Stomach (tissue), 4 donors: ENCODE data around the gene DOP1B.

Experiments used
- EP300 ChIP-seq: sonication (generic); formaldehyde crosslinking; IDR thresholded peaks from one replicate; pipeline ENCODE4 v1.6.1; 2017; ENCODE audit warnings: antibody characterized with exemption
- POLR2A ChIP-seq, 4 donors: fragments of 450-650 bp; IDR thresholded peaks; one replicate each; pipeline ENCODE4 v1.6.1; 2016; ENCODE audit warnings: antibody characterized with exemption in 4 of 4, control low read depth in 2 of 4, mild to moderate bottlenecking in 1 of 4, moderate library complexity in 1 of 4
- POLR2AphosphoS5 ChIP-seq, 3 donors: sonication (generic); formaldehyde crosslinking; IDR thresholded peaks; one replicate each; pipeline ENCODE4 v1.6.1; 2016; ENCODE audit warnings: antibody characterized with exemption in 3 of 3
- TF ChIP-seq, protein P1 (sequence below), 7 experiments: fragments of 450-650 bp in 4 of 7; fragments of 200-600 bp in 3 of 7; sonication (generic) in 3 of 7; IDR thresholded peaks; one replicate each; pipeline ENCODE4 v1.5.1; 2016 to 2019; ENCODE audit warnings: antibody characterized with exemption in 7 of 7, control low read depth in 2 of 7, mild to moderate bottlenecking in 1 of 7

DNA sequence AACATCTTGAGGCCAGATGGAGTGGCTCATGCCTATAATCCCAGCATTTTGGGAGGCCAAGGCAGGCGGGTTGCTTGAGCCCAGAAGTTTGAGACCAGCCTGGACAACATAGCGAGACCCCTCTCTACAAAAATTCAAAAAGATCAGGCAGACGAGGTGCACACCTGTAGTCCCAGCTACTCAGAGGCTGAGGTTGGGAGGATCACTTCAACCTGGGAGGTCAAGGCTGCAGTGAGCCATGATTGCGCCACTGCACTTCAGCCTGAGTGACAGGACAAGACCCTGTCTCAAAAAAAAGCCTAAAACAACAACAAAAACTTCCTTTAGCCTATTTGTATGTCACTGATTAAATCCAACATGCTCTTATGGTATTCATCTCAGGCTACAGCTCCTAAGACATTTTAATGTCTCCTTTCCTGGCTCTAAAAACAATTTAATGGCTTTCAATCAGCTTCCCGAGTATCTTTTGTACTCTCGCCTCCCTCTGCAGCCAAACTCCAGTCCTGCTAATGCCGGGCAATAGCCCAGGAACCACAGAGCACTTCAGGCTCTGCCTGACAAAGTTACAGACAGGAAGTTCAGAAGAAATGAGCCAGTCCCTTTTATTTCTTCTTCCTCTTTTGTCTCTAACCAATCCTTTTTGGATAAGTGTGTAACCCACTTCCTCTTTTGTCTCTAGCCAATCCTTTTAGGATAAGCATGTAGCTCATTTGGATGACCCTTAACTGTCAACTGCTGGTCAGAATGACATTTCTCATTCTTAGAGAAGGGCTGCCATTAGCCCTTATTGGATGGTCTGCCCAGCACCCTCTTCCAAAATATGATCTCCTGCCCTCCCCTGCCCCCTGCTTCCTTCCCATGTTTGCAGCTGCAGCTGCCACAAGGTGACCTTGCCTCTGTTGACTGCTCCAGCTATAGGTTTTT lies 6.6 kb upstream of the DOP1B start:
- TF ChIP-seq EP300, result no peak
- TF ChIP-seq, protein P1, sequence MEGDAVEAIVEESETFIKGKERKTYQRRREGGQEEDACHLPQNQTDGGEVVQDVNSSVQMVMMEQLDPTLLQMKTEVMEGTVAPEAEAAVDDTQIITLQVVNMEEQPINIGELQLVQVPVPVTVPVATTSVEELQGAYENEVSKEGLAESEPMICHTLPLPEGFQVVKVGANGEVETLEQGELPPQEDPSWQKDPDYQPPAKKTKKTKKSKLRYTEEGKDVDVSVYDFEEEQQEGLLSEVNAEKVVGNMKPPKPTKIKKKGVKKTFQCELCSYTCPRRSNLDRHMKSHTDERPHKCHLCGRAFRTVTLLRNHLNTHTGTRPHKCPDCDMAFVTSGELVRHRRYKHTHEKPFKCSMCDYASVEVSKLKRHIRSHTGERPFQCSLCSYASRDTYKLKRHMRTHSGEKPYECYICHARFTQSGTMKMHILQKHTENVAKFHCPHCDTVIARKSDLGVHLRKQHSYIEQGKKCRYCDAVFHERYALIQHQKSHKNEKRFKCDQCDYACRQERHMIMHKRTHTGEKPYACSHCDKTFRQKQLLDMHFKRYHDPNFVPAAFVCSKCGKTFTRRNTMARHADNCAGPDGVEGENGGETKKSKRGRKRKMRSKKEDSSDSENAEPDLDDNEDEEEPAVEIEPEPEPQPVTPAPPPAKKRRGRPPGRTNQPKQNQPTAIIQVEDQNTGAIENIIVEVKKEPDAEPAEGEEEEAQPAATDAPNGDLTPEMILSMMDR (IDR thresholded peaks at IDR 0.05), result no peak
- TF ChIP-seq POLR2A (IDR thresholded peaks at IDR 0.05), result no peak
- no peak for TF ChIP-seq POLR2AphosphoS5 (IDR thresholded peaks at IDR 0.05)
